ENCODE measurements around the gene RPS2. TPM values are rescaled to one million over a fixed set of nuclear protein-coding genes. Genes with fewer than 3 reads are reported as not detected.

The RPS2 gene
- total and polyA plus RNA-seq, 2 experiments from 2014 or later: 1,449 to 1,991 TPM

- 100% methylated on average over 10 of the region's 10 CpGs for WGBS (ENCODE audit: low lambda C conversion rate, missing lambda C conversion rate)
- no peak overlapping the region for H3K4me3 ChIP-seq
- H3K27ac ChIP-seq: no peak overlapping the region
- H3K9me2 ChIP-seq (replicated peaks; ENCODE audit: insufficient read depth): no peaks in the 10 kb centered on the region
- no peaks in the 10 kb centered on the region for H3K36me3 ChIP-seq (replicated peaks; ENCODE audit: insufficient read depth, low read depth)
- peaks cover 28% of the 10 kb centered on the region for H3K27me3 ChIP-seq
- TF ChIP-seq EZH2 (IDR thresholded peaks at IDR 0.05; ENCODE audit: borderline replicate concordance) (no peak), EZH2phosphoT487 (IDR thresholded peaks at IDR 0.05; ENCODE audit: low read depth, severe bottlenecking, unreplicated experiment) (no peak)
- TF ChIP-seq, protein P1, sequence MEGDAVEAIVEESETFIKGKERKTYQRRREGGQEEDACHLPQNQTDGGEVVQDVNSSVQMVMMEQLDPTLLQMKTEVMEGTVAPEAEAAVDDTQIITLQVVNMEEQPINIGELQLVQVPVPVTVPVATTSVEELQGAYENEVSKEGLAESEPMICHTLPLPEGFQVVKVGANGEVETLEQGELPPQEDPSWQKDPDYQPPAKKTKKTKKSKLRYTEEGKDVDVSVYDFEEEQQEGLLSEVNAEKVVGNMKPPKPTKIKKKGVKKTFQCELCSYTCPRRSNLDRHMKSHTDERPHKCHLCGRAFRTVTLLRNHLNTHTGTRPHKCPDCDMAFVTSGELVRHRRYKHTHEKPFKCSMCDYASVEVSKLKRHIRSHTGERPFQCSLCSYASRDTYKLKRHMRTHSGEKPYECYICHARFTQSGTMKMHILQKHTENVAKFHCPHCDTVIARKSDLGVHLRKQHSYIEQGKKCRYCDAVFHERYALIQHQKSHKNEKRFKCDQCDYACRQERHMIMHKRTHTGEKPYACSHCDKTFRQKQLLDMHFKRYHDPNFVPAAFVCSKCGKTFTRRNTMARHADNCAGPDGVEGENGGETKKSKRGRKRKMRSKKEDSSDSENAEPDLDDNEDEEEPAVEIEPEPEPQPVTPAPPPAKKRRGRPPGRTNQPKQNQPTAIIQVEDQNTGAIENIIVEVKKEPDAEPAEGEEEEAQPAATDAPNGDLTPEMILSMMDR (IDR thresholded peaks at IDR 0.05; ENCODE audit: poor library complexity): no peak
- peaks cover 22% of the 10 kb centered on the region for H3K79me2 ChIP-seq
- no peak overlapping the region for H3K4me2 ChIP-seq
- no peak overlapping the region for H2AFZ ChIP-seq
- H3K9me3 ChIP-seq (ENCODE audit: low read depth): no peaks in the 10 kb centered on the region
- no peak for DNase-seq (ENCODE audit: low spot score)
- H3K4me1 ChIP-seq (ENCODE audit: insufficient read depth): peaks cover 36% of the 10 kb centered on the region
- H4K20me1 ChIP-seq (ENCODE audit: insufficient read depth, poor library complexity, severe bottlenecking): peaks cover 3% of the 10 kb centered on the region
These were observed 22.6 kb upstream of the RPS2 start for GRCh38 chr16:1987198-1987597.

DNA sequence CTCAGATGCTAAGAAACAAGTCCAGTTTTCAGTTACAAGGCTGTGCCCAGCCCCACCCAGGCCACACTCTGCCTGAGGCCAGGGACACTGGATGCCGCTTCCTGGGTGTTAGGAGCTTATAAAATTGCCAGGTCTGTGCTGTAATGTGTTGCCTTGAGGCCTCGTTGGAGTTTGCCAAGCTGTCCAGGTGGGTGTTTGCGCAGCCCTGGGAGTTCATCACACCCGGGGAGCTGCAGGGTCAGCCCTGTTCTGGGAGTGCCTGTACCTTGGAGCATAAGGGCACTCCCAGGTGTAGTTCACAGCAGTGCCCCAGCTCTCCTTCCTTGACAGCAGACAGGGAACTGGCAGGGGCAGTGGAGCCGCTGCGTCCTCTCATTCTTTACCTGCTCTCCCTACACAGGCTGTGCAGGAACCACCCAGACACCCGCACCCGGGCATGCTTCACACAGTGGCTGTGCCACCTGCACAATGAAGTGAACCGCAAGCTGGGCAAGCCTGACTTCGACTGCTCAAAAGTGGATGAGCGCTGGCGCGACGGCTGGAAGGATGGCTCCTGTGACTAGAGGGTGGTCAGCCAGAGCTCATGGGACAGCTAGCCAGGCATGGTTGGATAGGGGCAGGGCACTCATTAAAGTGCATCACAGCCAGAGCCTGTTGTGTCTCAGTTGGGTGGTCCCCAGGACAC lies 21.0 kb upstream of the RPS2 start:
- DNase-seq (ENCODE audit: low spot score): no peak
- peak overlapping the region; percentile 96 for H3K4me2 ChIP-seq
- no peaks in the 10 kb centered on the region for H3K9me2 ChIP-seq (replicated peaks; ENCODE audit: insufficient read depth)
- H3K4me3 ChIP-seq: no peak overlapping the region
- H3K9me3 ChIP-seq (ENCODE audit: low read depth): no peaks in the 10 kb centered on the region
- H4K20me1 ChIP-seq (ENCODE audit: insufficient read depth, poor library complexity, severe bottlenecking): peaks cover 3% of the 10 kb centered on the region
- no peaks in the 10 kb centered on the region for H3K36me3 ChIP-seq (replicated peaks; ENCODE audit: insufficient read depth, low read depth)
- H3K4me1 ChIP-seq (ENCODE audit: insufficient read depth): peaks cover 26% of the 10 kb centered on the region
- 96% methylated on average over 14 of the region's 14 CpGs for WGBS (ENCODE audit: low lambda C conversion rate, missing lambda C conversion rate)
- peaks cover 35% of the 10 kb centered on the region for H3K27me3 ChIP-seq
- H3K79me2 ChIP-seq: peaks cover 22% of the 10 kb centered on the region
- no peak overlapping the region for H2AFZ ChIP-seq
- peak overlapping the region; percentile 96 for H3K27ac ChIP-seq
- no peak for TF ChIP-seq EZH2 (IDR thresholded peaks at IDR 0.05; ENCODE audit: borderline replicate concordance)
- TF ChIP-seq, protein P1 (IDR thresholded peaks at IDR 0.05; ENCODE audit: poor library complexity): no peak
- no peak for TF ChIP-seq EZH2phosphoT487 (IDR thresholded peaks at IDR 0.05; ENCODE audit: low read depth, severe bottlenecking, unreplicated experiment)

- Histone ChIP-seq H3K27ac (peak overlapping the region; percentile 96), H3K9me3 (ENCODE audit: low read depth) (no peaks in the 10 kb centered on the region), H3K27me3 (peaks cover 40% of the 10 kb centered on the region), H3K36me3 (replicated peaks; ENCODE audit: insufficient read depth, low read depth) (no peaks in the 10 kb centered on the region), H3K4me3 (peak overlapping the region; percentile 96), H4K20me1 (ENCODE audit: insufficient read depth, poor library complexity, severe bottlenecking) (peaks cover 3% of the 10 kb centered on the region), H3K4me1 (ENCODE audit: insufficient read depth) (peaks cover 30% of the 10 kb centered on the region), H2AFZ (peak overlapping the region; percentile 93), H3K79me2 (peaks cover 22% of the 10 kb centered on the region), H3K9me2 (replicated peaks; ENCODE audit: insufficient read depth) (no peaks in the 10 kb centered on the region), H3K4me2 (peak overlapping the region; percentile 96)
- no peak for TF ChIP-seq EZH2phosphoT487 (IDR thresholded peaks at IDR 0.05; ENCODE audit: low read depth, severe bottlenecking, unreplicated experiment)
- no peak for TF ChIP-seq EZH2 (IDR thresholded peaks at IDR 0.05; ENCODE audit: borderline replicate concordance)
- TF ChIP-seq, protein P1 (IDR thresholded peaks at IDR 0.05; ENCODE audit: poor library complexity): no peak
- WGBS (ENCODE audit: low lambda C conversion rate, missing lambda C conversion rate): 7% methylated on average over 42 of the region's 58 CpGs
- DNase-seq (ENCODE audit: low spot score): peak; percentile 74
These were observed 20.0 kb upstream of the RPS2 start for GRCh38 chr16:1984347-1985225.
